K562 (cell line): Measurements from ENCODE around the gene SUOX. TPM values are rescaled to one million over a fixed set of nuclear protein-coding genes. Genes with fewer than 3 reads are reported as not detected.

Source experiments
- CBFB ChIP-seq: sonication (generic); formaldehyde crosslinking; IDR thresholded peaks from 2 replicates; pipeline ENCODE4 v1.4.0; 2020; ENCODE audit warnings: mild to moderate bottlenecking, missing genetic modification reagents
- CHD4 ChIP-seq: fragments of 200-600 bp; sonication (generic); IDR thresholded peaks from 3 replicates; pipeline ENCODE4 v1.6.1; 2012; ENCODE audit warnings: low read depth, mild to moderate bottlenecking, mixed read lengths, low read length, inconsistent platforms; ENCODE audit not compliant: insufficient read depth, insufficient replicate concordance, poor library complexity, severe bottlenecking
- EP300 ChIP-seq: IDR thresholded peaks from 2 replicates; pipeline ENCODE4 v1.6.1; 2012; ENCODE audit warnings: low read length, improper control_type of control experiment
- KDM2B ChIP-seq: fragments of 250-450 bp; sonication (Bioruptor Pico); IDR thresholded peaks from 2 replicates; pipeline ENCODE4 v1.8.0; 2021; ENCODE audit warnings: mild to moderate bottlenecking, moderate library complexity
- MED1 ChIP-seq: sonication (generic); formaldehyde crosslinking; IDR thresholded peaks from 2 replicates; pipeline ENCODE4 v1.8.1; 2023; ENCODE audit warnings: missing genetic modification reagents, borderline replicate concordance
- MTA1 ChIP-seq: fragments of 450-650 bp; IDR thresholded peaks from 2 replicates; pipeline ENCODE4 v1.6.1; 2017; ENCODE audit warnings: borderline replicate concordance
- MYNN ChIP-seq, 2 experiments: sonication (generic); formaldehyde crosslinking in 1 of 2; IDR thresholded peaks; 2 replicates each; pipeline versions ENCODE4 v1.5.0 to v1.6.1; 2016 to 2020; ENCODE audit warnings: antibody characterized with exemption in 1 of 2, missing genetic modification reagents in 1 of 2
- TCF3 ChIP-seq: sonication (generic); formaldehyde crosslinking; IDR thresholded peaks from 2 replicates; pipeline ENCODE4 v1.4.0; 2020; ENCODE audit warnings: mild to moderate bottlenecking, missing genetic modification reagents
- THAP7 ChIP-seq: fragments of 250-450 bp; sonication (Bioruptor Pico); IDR thresholded peaks from 2 replicates; pipeline ENCODE4 v1.5.0; 2021
- U2AF2 ChIP-seq: fragments of 200-400 bp; formaldehyde crosslinking; optimal IDR thresholded peaks from 2 replicates; pipeline ENCODE3; 2017; ENCODE audit warnings: low read depth, mild to moderate bottlenecking, low read length
- ZNF232 ChIP-seq: sonication (generic); formaldehyde crosslinking; IDR thresholded peaks from 2 replicates; pipeline ENCODE4 v1.8.0; 2022; ENCODE audit warnings: mild to moderate bottlenecking, missing genetic modification reagents
- ZNF3 ChIP-seq: fragments of 250-450 bp; sonication (Bioruptor Pico); IDR thresholded peaks from 2 replicates; pipeline ENCODE4 v1.5.0; 2021; ENCODE audit warnings: mild to moderate bottlenecking, moderate library complexity
- ZNF740 ChIP-seq, 3 experiments: fragments of 200-800 bp in 1 of 3; sonication (Bioruptor generic) in 1 of 3; sonication (generic) in 1 of 3; formaldehyde crosslinking in 1 of 3; IDR thresholded peaks; 2 replicates each; pipeline versions ENCODE4 v1.6.1 to v1.8.0; 2016 to 2022; ENCODE audit warnings: mild to moderate bottlenecking in 2 of 3, missing compliant biosample characterization in 2 of 3, missing genetic modification characterization in 2 of 3, missing genetic modification reagents in 1 of 3
- polyA plus RNA-seq, 8 experiments: library from polyadenylated mRNA; depleted of rRNA in 4 of 8; stranded (reverse) in 5 of 8; unstranded in 3 of 8; fragments of >200 nt; fragmentation: Nextera tagmentation in 2 of 8; fragmentation: Illumina TruSeq in 1 of 8; extraction: Ambion mirVana in 2 of 8; extraction: Trizol in 1 of 8; gene quantifications; 2 replicates each; pipeline versions ENCODE4 v1.2.1 to v1.2.3, GENCODE V29; 2011 to 2014; ENCODE audit warnings: inconsistent platforms in 1 of 8, missing spikeins in 1 of 8
- total RNA-seq, 7 experiments: library from RNA; depleted of rRNA in 6 of 7; stranded (reverse); fragments of >200 nt in 6 of 7; fragmentation: Illumina TruSeq in 2 of 7; extraction: Trizol in 2 of 7; gene quantifications; 2 replicates each; pipeline versions ENCODE4 v1.2.1 to v1.2.3, GENCODE V29; 2011 to 2021; ENCODE audit warnings: low replicate concordance in 1 of 7
- TF ChIP-seq, protein P1 (sequence below): fragments of 450-650 bp; IDR thresholded peaks from 2 replicates; pipeline ENCODE4 v1.6.1; 2017; ENCODE audit warnings: antibody characterized with exemption, mild to moderate bottlenecking
- TF ChIP-seq, protein P2 (sequence below): fragments of 450-650 bp; IDR thresholded peaks from 2 replicates; pipeline ENCODE4 v1.6.1; 2014; ENCODE audit warnings: low read depth, mild to moderate bottlenecking, moderate library complexity, borderline replicate concordance
- TF ChIP-seq, protein P3 (sequence below): sonication (generic); formaldehyde crosslinking; IDR thresholded peaks from 2 replicates; pipeline ENCODE4 v1.8.0; 2022; ENCODE audit warnings: mild to moderate bottlenecking, missing genetic modification reagents, borderline replicate concordance

Gene SUOX
- total and polyA plus RNA-seq, 9 of the 15 experiments (the other 6 are each of a cell fraction or from before 2014, with no cell fraction given): 9.2 to 39.7 (median 25.4) TPM

- TF ChIP-seq, protein P1, sequence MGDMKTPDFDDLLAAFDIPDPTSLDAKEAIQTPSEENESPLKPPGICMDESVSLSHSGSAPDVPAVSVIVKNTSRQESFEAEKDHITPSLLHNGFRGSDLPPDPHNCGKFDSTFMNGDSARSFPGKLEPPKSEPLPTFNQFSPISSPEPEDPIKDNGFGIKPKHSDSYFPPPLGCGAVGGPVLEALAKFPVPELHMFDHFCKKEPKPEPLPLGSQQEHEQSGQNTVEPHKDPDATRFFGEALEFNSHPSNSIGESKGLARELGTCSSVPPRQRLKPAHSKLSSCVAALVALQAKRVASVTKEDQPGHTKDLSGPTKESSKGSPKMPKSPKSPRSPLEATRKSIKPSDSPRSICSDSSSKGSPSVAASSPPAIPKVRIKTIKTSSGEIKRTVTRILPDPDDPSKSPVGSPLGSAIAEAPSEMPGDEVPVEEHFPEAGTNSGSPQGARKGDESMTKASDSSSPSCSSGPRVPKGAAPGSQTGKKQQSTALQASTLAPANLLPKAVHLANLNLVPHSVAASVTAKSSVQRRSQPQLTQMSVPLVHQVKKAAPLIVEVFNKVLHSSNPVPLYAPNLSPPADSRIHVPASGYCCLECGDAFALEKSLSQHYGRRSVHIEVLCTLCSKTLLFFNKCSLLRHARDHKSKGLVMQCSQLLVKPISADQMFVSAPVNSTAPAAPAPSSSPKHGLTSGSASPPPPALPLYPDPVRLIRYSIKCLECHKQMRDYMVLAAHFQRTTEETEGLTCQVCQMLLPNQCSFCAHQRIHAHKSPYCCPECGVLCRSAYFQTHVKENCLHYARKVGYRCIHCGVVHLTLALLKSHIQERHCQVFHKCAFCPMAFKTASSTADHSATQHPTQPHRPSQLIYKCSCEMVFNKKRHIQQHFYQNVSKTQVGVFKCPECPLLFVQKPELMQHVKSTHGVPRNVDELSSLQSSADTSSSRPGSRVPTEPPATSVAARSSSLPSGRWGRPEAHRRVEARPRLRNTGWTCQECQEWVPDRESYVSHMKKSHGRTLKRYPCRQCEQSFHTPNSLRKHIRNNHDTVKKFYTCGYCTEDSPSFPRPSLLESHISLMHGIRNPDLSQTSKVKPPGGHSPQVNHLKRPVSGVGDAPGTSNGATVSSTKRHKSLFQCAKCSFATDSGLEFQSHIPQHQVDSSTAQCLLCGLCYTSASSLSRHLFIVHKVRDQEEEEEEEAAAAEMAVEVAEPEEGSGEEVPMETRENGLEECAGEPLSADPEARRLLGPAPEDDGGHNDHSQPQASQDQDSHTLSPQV: no peak
- TF ChIP-seq, protein P2, sequence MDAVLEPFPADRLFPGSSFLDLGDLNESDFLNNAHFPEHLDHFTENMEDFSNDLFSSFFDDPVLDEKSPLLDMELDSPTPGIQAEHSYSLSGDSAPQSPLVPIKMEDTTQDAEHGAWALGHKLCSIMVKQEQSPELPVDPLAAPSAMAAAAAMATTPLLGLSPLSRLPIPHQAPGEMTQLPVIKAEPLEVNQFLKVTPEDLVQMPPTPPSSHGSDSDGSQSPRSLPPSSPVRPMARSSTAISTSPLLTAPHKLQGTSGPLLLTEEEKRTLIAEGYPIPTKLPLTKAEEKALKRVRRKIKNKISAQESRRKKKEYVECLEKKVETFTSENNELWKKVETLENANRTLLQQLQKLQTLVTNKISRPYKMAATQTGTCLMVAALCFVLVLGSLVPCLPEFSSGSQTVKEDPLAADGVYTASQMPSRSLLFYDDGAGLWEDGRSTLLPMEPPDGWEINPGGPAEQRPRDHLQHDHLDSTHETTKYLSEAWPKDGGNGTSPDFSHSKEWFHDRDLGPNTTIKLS: 0 out of 2 replicates have a peak, but pooled peaks have one; percentile 18
- TF ChIP-seq ZNF3 (CRISPR knock-in tag): no peak
- TF ChIP-seq KDM2B (CRISPR knock-in tag): no peak
- TF ChIP-seq EP300: no peak
- peak; percentile 58; the same call in 1 of the 2 replicates for TF ChIP-seq ZNF740 (CRISPR knock-in tag; IDR thresholded peaks at IDR 0.05)
- 0 out of 4 replicates have a peak, but pooled peaks of 1 of the 2 experiments have one; percentile 43 for TF ChIP-seq ZNF740 (tag; IDR thresholded peaks at IDR 0.05)
- no peak for TF ChIP-seq TCF3 (CRISPR knock-in tag)
- TF ChIP-seq THAP7 (CRISPR knock-in tag): no peak
- TF ChIP-seq, protein P3, sequence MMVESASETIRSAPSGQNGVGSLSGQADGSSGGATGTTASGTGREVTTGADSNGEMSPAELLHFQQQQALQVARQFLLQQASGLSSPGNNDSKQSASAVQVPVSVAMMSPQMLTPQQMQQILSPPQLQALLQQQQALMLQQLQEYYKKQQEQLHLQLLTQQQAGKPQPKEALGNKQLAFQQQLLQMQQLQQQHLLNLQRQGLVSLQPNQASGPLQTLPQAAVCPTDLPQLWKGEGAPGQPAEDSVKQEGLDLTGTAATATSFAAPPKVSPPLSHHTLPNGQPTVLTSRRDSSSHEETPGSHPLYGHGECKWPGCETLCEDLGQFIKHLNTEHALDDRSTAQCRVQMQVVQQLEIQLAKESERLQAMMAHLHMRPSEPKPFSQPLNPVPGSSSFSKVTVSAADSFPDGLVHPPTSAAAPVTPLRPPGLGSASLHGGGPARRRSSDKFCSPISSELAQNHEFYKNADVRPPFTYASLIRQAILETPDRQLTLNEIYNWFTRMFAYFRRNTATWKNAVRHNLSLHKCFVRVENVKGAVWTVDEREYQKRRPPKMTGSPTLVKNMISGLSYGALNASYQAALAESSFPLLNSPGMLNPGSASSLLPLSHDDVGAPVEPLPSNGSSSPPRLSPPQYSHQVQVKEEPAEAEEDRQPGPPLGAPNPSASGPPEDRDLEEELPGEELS: no peak
- no peak for TF ChIP-seq MTA1
- no peak for TF ChIP-seq U2AF2
- TF ChIP-seq ZNF232 (CRISPR knock-in tag): no peak
- no peak for TF ChIP-seq MED1 (CRISPR knock-in tag)
- no peak for TF ChIP-seq CHD4
- TF ChIP-seq MYNN (IDR thresholded peaks at IDR 0.05): no peak
- no peak for TF ChIP-seq MYNN (CRISPR knock-in tag; IDR thresholded peaks at IDR 0.05)
- no peak for TF ChIP-seq CBFB (CRISPR knock-in tag)
Measured at GRCh38 chr12:55966408-55967281, 30.4 kb upstream of the SUOX start, which contains the start of gene CDK2 (continued).
